Muscle of arm (tissue), 14 donors: ENCODE measurements around the gene ESPNL. TPM values are rescaled to one million over a fixed set of nuclear protein-coding genes. Genes with fewer than 3 reads are reported as not detected.
"Not testable (repeated sequence)": the region's sequence is repeated elsewhere in the genome, so short reads cannot be mapped to it uniquely, and the experiment has no call there.

Experiments
- DNase-seq: peaks from one replicate; pipeline ENCODE4 v3.0.0-alpha.2; 2013
- long read RNA-seq, 11 donors: transcript quantifications; one replicate each; lab custom pipeline, GENCODE V29; 2026
- polyA plus RNA-seq, 12 donors: library from polyadenylated mRNA; unstranded; fragments of 120-200 nt; gene quantifications; one replicate each; pipeline ENCODE4 v1.2.1, GENCODE V29; 2013; ENCODE audit not compliant: insufficient read length in 12 of 12

ESPNL gene
- 1 to 10 TPM in 9 of 12 donors, under 1 TPM in 1, not detected in 2; 0.24 to 2.4 (median 1.4) TPM for polyA plus RNA-seq
- long read RNA-seq, donor 1: 0 reads
- long read RNA-seq, donor 2: 0 reads
- long read RNA-seq, donor 3: 0 reads
- long read RNA-seq, donor 4: 0 reads
- long read RNA-seq, donor 5, partial matches to known transcripts: 0 of 1 reads
- long read RNA-seq, donor 5, other reads (novel, unspliced or antisense): 0 of 1 reads
- long read RNA-seq, donor 6: 0 reads
- long read RNA-seq, donor 7: 0 reads
- long read RNA-seq, donor 8: 0 reads
- long read RNA-seq, donor 9: 0 reads
- long read RNA-seq, donor 10: 0 reads
- long read RNA-seq, donor 11: 0 reads

- DNase-seq: no peak
These were observed at the start of gene ESPNL for GRCh38 chr2:238100049-238100820. Gene ESPNL (plus strand): TSS chr2:238100340. CDS start chr2:238100420, 80 bp downstream.

- no peak for DNase-seq
These were observed 46.9 kb upstream of the ESPNL start for GRCh38 chr2:238053191-238053776.

GRCh38 chr2:238055841-238056240 is 44.3 kb upstream of the ESPNL start:
- no peak for DNase-seq

- DNase-seq: not testable (repeated sequence)
These were observed 42.2 kb upstream of the ESPNL start for GRCh38 chr2:238057696-238058575.

GRCh38 chr2:238059505-238059904 is 40.6 kb upstream of the ESPNL start:
- DNase-seq: no peak

GRCh38 chr2:238060096-238060541 is 40.0 kb upstream of the ESPNL start:
- DNase-seq: no peak

- DNase-seq: peak; percentile 98
These were observed 39.4 kb upstream of the ESPNL start, which contains the start of gene SCLY for GRCh38 chr2:238060542-238061314. Gene SCLY (plus strand): TSS chr2:238061001. CDS start chr2:238061055, 54 bp downstream.

GRCh38 chr2:238061315-238062202 is 38.6 kb upstream of the ESPNL start:
- DNase-seq: peak; percentile 36

- no peak for DNase-seq
These were observed 36.5 kb upstream of the ESPNL start for GRCh38 chr2:238063414-238064189.

GRCh38 chr2:238064376-238064775 is 35.8 kb upstream of the ESPNL start:
- DNase-seq: no peak

GRCh38 chr2:238065071-238065846 is 34.9 kb upstream of the ESPNL start:
- DNase-seq: no peak

- DNase-seq: no peak
These were observed 33.9 kb upstream of the ESPNL start for GRCh38 chr2:238066218-238066617.

- DNase-seq: not testable (repeated sequence)
These were observed 33.4 kb upstream of the ESPNL start for GRCh38 chr2:238066718-238067117.

- DNase-seq: no peak
These were observed 32.2 kb upstream of the ESPNL start for GRCh38 chr2:238067939-238068338.

GRCh38 chr2:238069021-238069709 is 31.0 kb upstream of the ESPNL start:
- no peak for DNase-seq

GRCh38 chr2:238069877-238070276 is 30.3 kb upstream of the ESPNL start:
- DNase-seq: no peak

GRCh38 chr2:238075397-238075796 is 24.7 kb upstream of the ESPNL start:
- no peak for DNase-seq
